Caco-2 (cell line): ENCODE data around the gene OPTC. TPM values are rescaled to one million over a fixed set of nuclear protein-coding genes. Genes with fewer than 3 reads are reported as not detected.

Experiments used
- BruUV-seq: library from RNA; stranded (reverse); fragments of 400-500 nt; replicated peaks from 2 replicates; lab custom pipeline; 2021; lab: Mats Ljungman, UMichigan
- CTCF ChIA-PET: fragments of 300-600 bp; sonication (Branson Sonifier 250); formaldehyde crosslinking; loops from one replicate; lab custom pipeline; 2022; ENCODE audit warnings: antibody characterized with exemption; lab: Charles Lee
- POLR2A ChIA-PET: fragments of 300-600 bp; sonication (Branson Sonifier 250); formaldehyde crosslinking; loops from one replicate; lab custom pipeline; 2022; ENCODE audit warnings: antibody characterized with exemption; lab: Charles Lee
- DNase-seq, 2 experiments: peaks; one replicate each; pipeline versions ENCODE4 v3.0.0 to v3.0.0-alpha.2; 2020 to 2022
- H3K27me3 ChIP-seq: replicated peaks from 2 replicates; pipeline ENCODE4 v1.6.0; 2011; ENCODE audit warnings: low read length; ENCODE audit not compliant: control insufficient read depth, insufficient read depth
- H3K36me3 ChIP-seq: 2 replicates; pipeline ENCODE4 v1.5.1; 2011; ENCODE audit warnings: low read length; ENCODE audit not compliant: control insufficient read depth, insufficient read depth
- H3K4me1 ChIP-seq: fragments of 250-450 bp; sonication (Bioruptor Pico); 2 replicates; pipeline ENCODE4 v1.5.1; 2020; ENCODE audit warnings: mild to moderate bottlenecking
- H3K4me3 ChIP-seq: 2 replicates; pipeline ENCODE4 v1.5.1; 2011; ENCODE audit warnings: low read depth, mild to moderate bottlenecking, control low read depth, low read length
- H3K9me3 ChIP-seq: fragments of 250-450 bp; sonication (Bioruptor Pico); 2 replicates; pipeline ENCODE4 v1.5.1; 2020; ENCODE audit warnings: mild to moderate bottlenecking, moderate library complexity
- H3K27ac Mint-ChIP-seq: one replicate; pipeline ENCODE4 v1.8.0; 2022; ENCODE audit warnings: mixed read lengths; ENCODE audit not compliant: unreplicated experiment
- H3K27me3 Mint-ChIP-seq: one replicate; pipeline ENCODE4 v1.8.0; 2022; ENCODE audit warnings: mixed read lengths; ENCODE audit not compliant: insufficient read depth, unreplicated experiment
- H3K36me3 Mint-ChIP-seq: one replicate; pipeline ENCODE4 v1.8.0; 2022; ENCODE audit warnings: mild to moderate bottlenecking, mixed read lengths; ENCODE audit not compliant: insufficient read depth, unreplicated experiment
- H3K4me1 Mint-ChIP-seq: one replicate; pipeline ENCODE4 v1.8.0; 2022; ENCODE audit warnings: low read depth, mixed read lengths; ENCODE audit not compliant: unreplicated experiment
- H3K4me3 Mint-ChIP-seq: one replicate; pipeline ENCODE4 v1.8.0; 2022; ENCODE audit warnings: mild to moderate bottlenecking, moderate library complexity, mixed read lengths; ENCODE audit not compliant: unreplicated experiment
- H3K9me3 Mint-ChIP-seq: one replicate; pipeline ENCODE4 v1.8.0; 2022; ENCODE audit warnings: mixed read lengths; ENCODE audit not compliant: unreplicated experiment
- CTCF ChIP-seq, 2 experiments: fragments of 200-600 bp in 1 of 2; IDR thresholded peaks; 1 replicate in 1 of 2; 2 replicates in 1 of 2; pipeline versions ENCODE4 v1.5.1 to v1.8.0; 2011 to 2022; ENCODE audit warnings: antibody characterized with exemption in 1 of 2, control low read depth in 1 of 2, inconsistent platforms in 1 of 2, low read depth in 1 of 2, low read length in 1 of 2, mild to moderate bottlenecking in 1 of 2, moderate library complexity in 1 of 2; ENCODE audit not compliant: insufficient read depth in 1 of 2, severe bottlenecking in 1 of 2, unreplicated experiment in 1 of 2
- intact Hi-C: fragments of 100-400 bp; cut with micrococcal nuclease; formaldehyde crosslinking; loops from one replicate; pipeline ENCODE4 v1.10.0; 2022; ENCODE audit not compliant: unreplicated experiment
- total RNA-seq: library from RNA; stranded (reverse); gene quantifications from 2 replicates; pipeline ENCODE4 v1.2.3, GENCODE V29; 2022

The OPTC gene
- total RNA-seq, 1 experiment from 2014 or later = not detected

GRCh38 chr1:203462143-203462542 is 31.8 kb upstream of the OPTC start:
- Histone ChIP-seq H3K36me3 (no peaks in the 10 kb centered on the region), H3K27me3 (no peaks in the 10 kb centered on the region), H3K9me3 (no peaks in the 10 kb centered on the region), H3K4me1 (no peaks in the 10 kb centered on the region), H3K4me3 (no peak overlapping the region)
- CTCF ChIA-PET = no interaction called here
- intact Hi-C loops = no loop called here
- peaks cover 16% of the 10 kb centered on the region for H3K27me3 Mint-ChIP-seq
- no peak for TF ChIP-seq CTCF (IDR thresholded peaks at IDR 0.05; ENCODE audit: insufficient read depth in 1 of 2, low read depth in 1 of 2, low read length in 1 of 2, severe bottlenecking in 1 of 2, unreplicated experiment in 1 of 2)
- no peaks in the 10 kb centered on the region for H3K4me1 Mint-ChIP-seq
- no peak for DNase-seq
- POLR2A ChIA-PET = no interaction called here
- H3K36me3 Mint-ChIP-seq = no peaks in the 10 kb centered on the region
- H3K27ac Mint-ChIP-seq = no peak overlapping the region
- H3K9me3 Mint-ChIP-seq = no peaks in the 10 kb centered on the region
- no peak overlapping the region for H3K4me3 Mint-ChIP-seq
- no TSS peak for BruUV-seq

- no peaks in the 10 kb centered on the region for H3K4me1 ChIP-seq
- Mint-ChIP-seq H3K27ac (no peak overlapping the region), H3K4me1 (no peaks in the 10 kb centered on the region), H3K9me3 (no peaks in the 10 kb centered on the region), H3K4me3 (no peak overlapping the region), H3K36me3 (no peaks in the 10 kb centered on the region), H3K27me3 (peaks cover 19% of the 10 kb centered on the region)
- no peaks in the 10 kb centered on the region for H3K27me3 ChIP-seq
- no peaks in the 10 kb centered on the region for H3K9me3 ChIP-seq
- H3K4me3 ChIP-seq = no peak overlapping the region
- intact Hi-C loops = no loop called here
- ChIA-PET CTCF (no interaction called here), POLR2A (no interaction called here)
- DNase-seq = no peak
- no peaks in the 10 kb centered on the region for H3K36me3 ChIP-seq
- no peak for TF ChIP-seq CTCF (IDR thresholded peaks at IDR 0.05; ENCODE audit: insufficient read depth in 1 of 2, low read depth in 1 of 2, low read length in 1 of 2, severe bottlenecking in 1 of 2, unreplicated experiment in 1 of 2)
- no TSS peak for BruUV-seq
Measured at GRCh38 chr1:203462878-203463277, 31.1 kb upstream of the OPTC start.

GRCh38 chr1:203463469-203464062 is 30.4 kb upstream of the OPTC start:
- no peak for DNase-seq
- intact Hi-C loops = no loop called here
- Mint-ChIP-seq H3K9me3 (no peaks in the 10 kb centered on the region), H3K27me3 (peaks cover 19% of the 10 kb centered on the region), H3K36me3 (no peaks in the 10 kb centered on the region), H3K27ac (no peak overlapping the region), H3K4me3 (no peak overlapping the region), H3K4me1 (no peaks in the 10 kb centered on the region)
- no peaks in the 10 kb centered on the region for H3K27me3 ChIP-seq
- H3K4me1 ChIP-seq = no peaks in the 10 kb centered on the region
- H3K36me3 ChIP-seq = no peaks in the 10 kb centered on the region
- CTCF ChIA-PET = interaction anchor here (1.1 kb wide), 1 partner anchor 197 kb away, joined by 3 read pairs; no protein-coding TSS in a partner anchor
- no peaks in the 10 kb centered on the region for H3K9me3 ChIP-seq
- no TSS peak for BruUV-seq
- TF ChIP-seq CTCF (IDR thresholded peaks at IDR 0.05; ENCODE audit: insufficient read depth in 1 of 2, low read depth in 1 of 2, low read length in 1 of 2, severe bottlenecking in 1 of 2, unreplicated experiment in 1 of 2) = no peak
- H3K4me3 ChIP-seq = no peak overlapping the region
- POLR2A ChIA-PET = no interaction called here
